Measurements from ENCODE around the gene GNL2. TPM values are rescaled to one million over a fixed set of nuclear protein-coding genes. Genes with fewer than 3 reads are reported as not detected.

Gene GNL2
- total and polyA plus RNA-seq, 10 of the 15 experiments (the other 5 are each of a cell fraction or from before 2014, with no cell fraction given), result 64.2 to 167 (median 88.2) TPM

DNA sequence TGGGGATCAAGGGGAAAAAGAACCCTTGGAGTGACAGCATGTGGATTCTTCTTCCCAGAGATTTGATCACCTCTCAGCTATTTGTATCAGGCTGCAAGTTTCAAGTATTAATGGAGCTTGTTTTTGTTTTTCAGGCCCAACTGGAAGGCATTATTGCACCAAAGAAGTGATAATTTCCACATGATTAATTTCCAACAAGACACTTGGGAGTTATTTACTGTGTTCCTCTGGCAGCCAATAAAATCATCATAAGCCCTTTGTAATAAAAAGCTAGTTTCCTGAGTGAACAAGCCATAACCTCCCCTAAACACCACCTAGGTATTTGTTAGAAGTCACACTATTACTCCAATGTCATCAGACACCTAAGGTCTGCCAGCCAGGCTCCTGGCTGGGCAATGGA lies 30.8 kb downstream of the GNL2 start:
- ChIA-PET RAD21 (ENCODE audit: unreplicated experiment) (interaction anchor here (0.9 kb wide), 1 partner anchor 116 kb away, joined by 3 read pairs; no protein-coding TSS in a partner anchor), POLR2A (no interaction called here), SMC1A (ENCODE audit: uncharacterized antibody, unreplicated experiment) (interaction anchor here (0.8 to 3.4 kb wide), 3 partner anchors 23 to 118 kb away, joined by 3 to 15 read pairs (median 3); no protein-coding TSS in a partner anchor), CTCF (interaction anchor here (0.9 to 4.5 kb wide), 6 partner anchors 10 to 118 kb away, joined by 3 to 46 read pairs (median 3); no protein-coding TSS in a partner anchor)
- H3K4me2 ChIP-seq (ENCODE audit: control insufficient read depth, insufficient read depth), result no peak overlapping the region
- H3K27ac ChIP-seq (ENCODE audit: control insufficient read depth, insufficient read depth), result no peak overlapping the region
- in situ Hi-C loops (cut with MboI), result no loop called here
- no peaks in the 10 kb centered on the region for H3K79me2 ChIP-seq (ENCODE audit: control insufficient read depth, insufficient read depth, low read length)
- TF ChIP-seq, protein P1, sequence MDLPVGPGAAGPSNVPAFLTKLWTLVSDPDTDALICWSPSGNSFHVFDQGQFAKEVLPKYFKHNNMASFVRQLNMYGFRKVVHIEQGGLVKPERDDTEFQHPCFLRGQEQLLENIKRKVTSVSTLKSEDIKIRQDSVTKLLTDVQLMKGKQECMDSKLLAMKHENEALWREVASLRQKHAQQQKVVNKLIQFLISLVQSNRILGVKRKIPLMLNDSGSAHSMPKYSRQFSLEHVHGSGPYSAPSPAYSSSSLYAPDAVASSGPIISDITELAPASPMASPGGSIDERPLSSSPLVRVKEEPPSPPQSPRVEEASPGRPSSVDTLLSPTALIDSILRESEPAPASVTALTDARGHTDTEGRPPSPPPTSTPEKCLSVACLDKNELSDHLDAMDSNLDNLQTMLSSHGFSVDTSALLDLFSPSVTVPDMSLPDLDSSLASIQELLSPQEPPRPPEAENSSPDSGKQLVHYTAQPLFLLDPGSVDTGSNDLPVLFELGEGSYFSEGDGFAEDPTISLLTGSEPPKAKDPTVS (IDR thresholded peaks at IDR 0.05; ENCODE audit: low read depth, low read length), result no peak
- TF ChIP-seq MYC (IDR thresholded peaks at IDR 0.05; ENCODE audit: insufficient read depth, insufficient read length, insufficient replicate concordance, low read length, severe bottlenecking) (no peak), HCFC1 (IDR thresholded peaks at IDR 0.05; ENCODE audit: low read length) (no peak), ZZZ3 (IDR thresholded peaks at IDR 0.05; ENCODE audit: control insufficient read depth, insufficient read length, low read depth) (no peak), MTA2 (IDR thresholded peaks at IDR 0.05; ENCODE audit: low read depth) (no peak), RBBP5 (conservative IDR thresholded peaks at IDR 0.05) (no peak), NBN (IDR thresholded peaks at IDR 0.05) (no peak), EED (IDR thresholded peaks at IDR 0.05; ENCODE audit: low read depth) (no peak), ASH2L (IDR thresholded peaks at IDR 0.05; ENCODE audit: borderline replicate concordance, low read depth) (no peak), TCF7 (IDR thresholded peaks at IDR 0.05; ENCODE audit: borderline replicate concordance) (no peak), SPI1 (IDR thresholded peaks at IDR 0.05; ENCODE audit: borderline replicate concordance, insufficient read depth, low read depth, low read length) (no peak), ZNF217 (IDR thresholded peaks at IDR 0.05) (no peak), SIX5 (IDR thresholded peaks at IDR 0.05; ENCODE audit: low read depth, low read length, severe bottlenecking) (no peak)
- TF ChIP-seq, protein P2, sequence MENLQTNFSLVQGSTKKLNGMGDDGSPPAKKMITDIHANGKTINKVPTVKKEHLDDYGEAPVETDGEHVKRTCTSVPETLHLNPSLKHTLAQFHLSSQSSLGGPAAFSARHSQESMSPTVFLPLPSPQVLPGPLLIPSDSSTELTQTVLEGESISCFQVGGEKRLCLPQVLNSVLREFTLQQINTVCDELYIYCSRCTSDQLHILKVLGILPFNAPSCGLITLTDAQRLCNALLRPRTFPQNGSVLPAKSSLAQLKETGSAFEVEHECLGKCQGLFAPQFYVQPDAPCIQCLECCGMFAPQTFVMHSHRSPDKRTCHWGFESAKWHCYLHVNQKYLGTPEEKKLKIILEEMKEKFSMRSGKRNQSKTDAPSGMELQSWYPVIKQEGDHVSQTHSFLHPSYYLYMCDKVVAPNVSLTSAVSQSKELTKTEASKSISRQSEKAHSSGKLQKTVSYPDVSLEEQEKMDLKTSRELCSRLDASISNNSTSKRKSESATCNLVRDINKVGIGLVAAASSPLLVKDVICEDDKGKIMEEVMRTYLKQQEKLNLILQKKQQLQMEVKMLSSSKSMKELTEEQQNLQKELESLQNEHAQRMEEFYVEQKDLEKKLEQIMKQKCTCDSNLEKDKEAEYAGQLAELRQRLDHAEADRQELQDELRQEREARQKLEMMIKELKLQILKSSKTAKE (IDR thresholded peaks at IDR 0.05; ENCODE audit: low read depth, poor library complexity, severe bottlenecking), result no peak
- TF ChIP-seq, protein P3, sequence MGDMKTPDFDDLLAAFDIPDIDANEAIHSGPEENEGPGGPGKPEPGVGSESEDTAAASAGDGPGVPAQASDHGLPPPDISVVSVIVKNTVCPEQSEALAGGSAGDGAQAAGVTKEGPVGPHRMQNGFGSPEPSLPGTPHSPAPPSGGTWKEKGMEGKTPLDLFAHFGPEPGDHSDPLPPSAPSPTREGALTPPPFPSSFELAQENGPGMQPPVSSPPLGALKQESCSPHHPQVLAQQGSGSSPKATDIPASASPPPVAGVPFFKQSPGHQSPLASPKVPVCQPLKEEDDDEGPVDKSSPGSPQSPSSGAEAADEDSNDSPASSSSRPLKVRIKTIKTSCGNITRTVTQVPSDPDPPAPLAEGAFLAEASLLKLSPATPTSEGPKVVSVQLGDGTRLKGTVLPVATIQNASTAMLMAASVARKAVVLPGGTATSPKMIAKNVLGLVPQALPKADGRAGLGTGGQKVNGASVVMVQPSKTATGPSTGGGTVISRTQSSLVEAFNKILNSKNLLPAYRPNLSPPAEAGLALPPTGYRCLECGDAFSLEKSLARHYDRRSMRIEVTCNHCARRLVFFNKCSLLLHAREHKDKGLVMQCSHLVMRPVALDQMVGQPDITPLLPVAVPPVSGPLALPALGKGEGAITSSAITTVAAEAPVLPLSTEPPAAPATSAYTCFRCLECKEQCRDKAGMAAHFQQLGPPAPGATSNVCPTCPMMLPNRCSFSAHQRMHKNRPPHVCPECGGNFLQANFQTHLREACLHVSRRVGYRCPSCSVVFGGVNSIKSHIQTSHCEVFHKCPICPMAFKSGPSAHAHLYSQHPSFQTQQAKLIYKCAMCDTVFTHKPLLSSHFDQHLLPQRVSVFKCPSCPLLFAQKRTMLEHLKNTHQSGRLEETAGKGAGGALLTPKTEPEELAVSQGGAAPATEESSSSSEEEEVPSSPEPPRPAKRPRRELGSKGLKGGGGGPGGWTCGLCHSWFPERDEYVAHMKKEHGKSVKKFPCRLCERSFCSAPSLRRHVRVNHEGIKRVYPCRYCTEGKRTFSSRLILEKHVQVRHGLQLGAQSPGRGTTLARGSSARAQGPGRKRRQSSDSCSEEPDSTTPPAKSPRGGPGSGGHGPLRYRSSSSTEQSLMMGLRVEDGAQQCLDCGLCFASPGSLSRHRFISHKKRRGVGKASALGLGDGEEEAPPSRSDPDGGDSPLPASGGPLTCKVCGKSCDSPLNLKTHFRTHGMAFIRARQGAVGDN (IDR thresholded peaks at IDR 0.05), result no peak
- TF ChIP-seq, protein P4, sequence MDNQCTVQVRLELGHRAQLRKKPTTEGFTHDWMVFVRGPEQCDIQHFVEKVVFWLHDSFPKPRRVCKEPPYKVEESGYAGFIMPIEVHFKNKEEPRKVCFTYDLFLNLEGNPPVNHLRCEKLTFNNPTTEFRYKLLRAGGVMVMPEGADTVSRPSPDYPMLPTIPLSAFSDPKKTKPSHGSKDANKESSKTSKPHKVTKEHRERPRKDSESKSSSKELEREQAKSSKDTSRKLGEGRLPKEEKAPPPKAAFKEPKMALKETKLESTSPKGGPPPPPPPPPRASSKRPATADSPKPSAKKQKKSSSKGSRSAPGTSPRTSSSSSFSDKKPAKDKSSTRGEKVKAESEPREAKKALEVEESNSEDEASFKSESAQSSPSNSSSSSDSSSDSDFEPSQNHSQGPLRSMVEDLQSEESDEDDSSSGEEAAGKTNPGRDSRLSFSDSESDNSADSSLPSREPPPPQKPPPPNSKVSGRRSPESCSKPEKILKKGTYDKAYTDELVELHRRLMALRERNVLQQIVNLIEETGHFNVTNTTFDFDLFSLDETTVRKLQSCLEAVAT (IDR thresholded peaks at IDR 0.05), result no peak
- H3K4me1 ChIP-seq (ENCODE audit: control insufficient read depth, insufficient read depth, low read length), result no peaks in the 10 kb centered on the region
- FAIRE-seq, result no peak
- intact Hi-C loops (cut with micrococcal nuclease; ENCODE audit: unreplicated experiment), result no loop called here
- no peak overlapping the region for H3K9ac ChIP-seq (ENCODE audit: control insufficient read depth, insufficient read depth, low read length)
- no peaks in the 10 kb centered on the region for H3K27me3 ChIP-seq (replicated peaks in 1 of 2; ENCODE audit: control insufficient read depth in 2 of 2, insufficient read depth in 2 of 2, low read length in 1 of 2)
- BruUV-seq (replicated peaks), result no TSS peak
- DNase-seq (ENCODE audit: low read depth, low spot score), result no peak
- no peak for ATAC-seq
- no peaks in the 10 kb centered on the region for H3K9me3 ChIP-seq (replicated peaks; ENCODE audit: control insufficient read depth, insufficient read depth, low read length)
- no peak overlapping the region for H3K4me3 ChIP-seq
- H2AFZ ChIP-seq (ENCODE audit: control insufficient read depth, low read depth, low read length), result no peak overlapping the region
- H4K20me1 ChIP-seq (ENCODE audit: control insufficient read depth, insufficient read depth), result no peaks in the 10 kb centered on the region; the same call in 1 of the 2 replicates
- H3K36me3 ChIP-seq (ENCODE audit: control insufficient read depth in 2 of 2, insufficient read depth in 2 of 2, low read length in 1 of 2), result peaks cover 18 to 43% of the 10 kb centered on the region in 2 experiments
